Stimulated activated CD4-positive, alpha-beta T cell treated with anti-CD3 and anti-CD28 coated beads, Interleukin-12 subunit alpha, Interleukin-12 subunit beta, amount 100 ng/mL, for 24 hours (primary cell): ENCODE results near the gene NDRG2.

ENCODE experiments used
- DNase-seq, 2 experiments: peaks; one replicate each; pipeline ENCODE4 v3.0.0-alpha.2; 2020; ENCODE audit warnings: low read depth in 2 of 2

The NDRG2 gene

GRCh38 chr14:20970647-20970982, 54.2 kb downstream of the NDRG2 start:
- DNase-seq: no peak

- DNase-seq: no peak
These were observed 55.5 kb downstream of the NDRG2 start for GRCh38 chr14:20969336-20969735.
